Measurements from ENCODE around the gene ANKRD17. TPM values are rescaled to one million over a fixed set of nuclear protein-coding genes. Genes with fewer than 3 reads are reported as not detected.

The ANKRD17 gene
- total RNA-seq, 1 experiment from 2014 or later: 51.2 TPM

DNA sequence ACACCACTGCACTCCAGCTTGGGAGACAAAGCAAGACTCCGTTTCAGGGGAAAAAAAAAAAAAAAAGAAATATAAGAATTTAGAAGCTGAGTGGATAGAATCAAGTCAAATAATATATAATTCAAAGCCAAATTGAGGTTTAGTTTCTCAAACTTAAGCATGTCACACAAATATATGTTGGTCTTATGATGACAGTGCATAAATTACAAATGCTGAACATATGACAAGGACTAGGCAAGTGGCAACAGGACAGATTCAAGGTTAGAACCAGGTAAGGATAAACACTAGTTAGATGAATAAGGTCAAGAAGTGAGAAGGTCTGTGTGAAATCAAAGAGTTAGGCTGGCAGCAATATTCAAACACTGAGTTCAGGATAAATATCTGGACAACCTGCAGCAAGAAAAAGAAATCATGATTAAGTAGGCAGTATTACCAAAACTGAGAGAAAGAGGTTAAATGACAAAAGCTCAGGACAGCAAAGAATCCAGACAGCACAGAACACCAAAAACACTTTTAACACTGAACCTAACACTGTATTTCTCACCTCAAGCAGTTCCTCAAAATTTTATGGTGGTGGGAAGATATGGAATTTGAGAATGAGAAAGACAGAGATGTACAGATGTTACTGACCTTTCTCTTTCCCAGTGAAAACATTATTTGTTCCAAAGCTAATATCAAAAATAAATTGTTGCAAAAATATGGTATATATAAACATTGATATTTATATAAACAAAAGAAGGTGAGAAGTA lies 45.4 kb downstream of the ANKRD17 start:
- intact Hi-C loops (cut with micrococcal nuclease): loop anchor here (2.0 kb wide), 1 partner anchor 16 kb away; no protein-coding TSS in a partner anchor
- Histone ChIP-seq H3K4me2 (ENCODE audit: low read length) (no peak overlapping the region), H3K27ac (ENCODE audit: low read length) (no peak overlapping the region), H3K27me3 (ENCODE audit: low read length) (no peaks in the 10 kb centered on the region), H4K20me1 (ENCODE audit: low read length) (peaks cover 41% of the 10 kb centered on the region), H3K9me3 (ENCODE audit: low read length) (no peaks in the 10 kb centered on the region), H3K9ac (ENCODE audit: low read length) (no peak overlapping the region), H3K4me1 (ENCODE audit: insufficient read depth, low read length) (peaks cover 5% of the 10 kb centered on the region), H3K4me3 (ENCODE audit: low read length) (no peak overlapping the region), H3K79me2 (ENCODE audit: low read length) (peaks cover 98% of the 10 kb centered on the region), H2AFZ (ENCODE audit: low read length) (no peak overlapping the region), H3F3A (ENCODE audit: low read length, unreplicated experiment) (no peaks in the 10 kb centered on the region), H3K36me3 (ENCODE audit: low read depth, low read length) (peaks cover 8% of the 10 kb centered on the region; the same call in 1 of the 2 replicates), H3K9me2 (replicated peaks; ENCODE audit: low read length) (no peaks in the 10 kb centered on the region)
- no TSS peak for BruUV-seq (replicated peaks)
- no peak for TF ChIP-seq CTCF (conservative IDR thresholded peaks at IDR 0.05; ENCODE audit: low read depth, low read length)
- no peak for TF ChIP-seq EZH2 (IDR thresholded peaks at IDR 0.05; ENCODE audit: low read length, unreplicated experiment)
- TF ChIP-seq EZH2phosphoT487 (IDR thresholded peaks at IDR 0.05; ENCODE audit: borderline replicate concordance, low read length): no peak
- POLR2A ChIA-PET (ENCODE audit: unreplicated experiment): no interaction called here
- DNase-seq (no peak), ATAC-seq (no peak)
- CTCF ChIA-PET: no interaction called here

DNA sequence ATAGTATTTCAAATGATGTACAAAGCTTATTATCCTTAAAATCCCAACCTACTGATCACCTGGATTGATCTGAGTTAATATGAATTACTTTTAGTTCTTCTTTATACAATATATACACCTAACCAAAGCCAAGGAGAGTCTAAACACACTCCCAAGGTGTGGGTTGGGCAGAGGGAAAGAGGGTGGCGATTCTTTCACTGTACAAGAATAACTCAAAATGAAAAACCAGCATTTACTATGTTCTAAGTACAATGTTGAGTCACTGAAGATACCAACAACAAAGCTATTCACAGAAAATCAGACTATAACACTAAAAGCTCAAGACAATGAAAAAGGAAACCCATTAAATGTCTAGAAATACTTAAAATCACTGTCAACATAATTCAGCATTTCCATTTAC lies 46.6 kb downstream of the ANKRD17 start:
- intact Hi-C loops (cut with micrococcal nuclease): loop anchor here (2.0 kb wide), 1 partner anchor 15 kb away; no protein-coding TSS in a partner anchor
- Histone ChIP-seq H3K27me3 (ENCODE audit: low read length) (no peaks in the 10 kb centered on the region), H3K79me2 (ENCODE audit: low read length) (peaks cover 98% of the 10 kb centered on the region), H3K36me3 (ENCODE audit: low read depth, low read length) (peaks cover 6% of the 10 kb centered on the region; the same call in 1 of the 2 replicates), H3K9me3 (ENCODE audit: low read length) (no peaks in the 10 kb centered on the region), H3K27ac (ENCODE audit: low read length) (no peak overlapping the region), H3K9ac (ENCODE audit: low read length) (no peak overlapping the region), H3K4me2 (ENCODE audit: low read length) (no peak overlapping the region), H3K4me1 (ENCODE audit: insufficient read depth, low read length) (peaks cover 5% of the 10 kb centered on the region), H3K9me2 (replicated peaks; ENCODE audit: low read length) (no peaks in the 10 kb centered on the region), H2AFZ (ENCODE audit: low read length) (no peak overlapping the region), H3F3A (ENCODE audit: low read length, unreplicated experiment) (no peaks in the 10 kb centered on the region), H3K4me3 (ENCODE audit: low read length) (no peak overlapping the region), H4K20me1 (ENCODE audit: low read length) (peaks cover 35% of the 10 kb centered on the region)
- BruUV-seq (replicated peaks): no TSS peak
- CTCF ChIA-PET: no interaction called here
- no peak for TF ChIP-seq EZH2 (IDR thresholded peaks at IDR 0.05; ENCODE audit: low read length, unreplicated experiment)
- TF ChIP-seq CTCF (conservative IDR thresholded peaks at IDR 0.05; ENCODE audit: low read depth, low read length): no peak
- TF ChIP-seq EZH2phosphoT487 (IDR thresholded peaks at IDR 0.05; ENCODE audit: borderline replicate concordance, low read length): no peak
- POLR2A ChIA-PET (ENCODE audit: unreplicated experiment): no interaction called here
- no peak for ATAC-seq
- DNase-seq: no peak

GRCh38 chr4:73208376-73208775 lies 50.2 kb downstream of the ANKRD17 start:
- intact Hi-C loops (cut with micrococcal nuclease): no loop called here
- BruUV-seq (replicated peaks): no TSS peak
- no peaks in the 10 kb centered on the region for H3K27me3 ChIP-seq (ENCODE audit: low read length)
- DNase-seq: peak; percentile 14
- peaks cover 100% of the 10 kb centered on the region for H3K79me2 ChIP-seq (ENCODE audit: low read length)
- no peak overlapping the region for H3K4me2 ChIP-seq (ENCODE audit: low read length)
- no peaks in the 10 kb centered on the region for H3F3A ChIP-seq (ENCODE audit: low read length, unreplicated experiment)
- TF ChIP-seq EZH2 (IDR thresholded peaks at IDR 0.05; ENCODE audit: low read length, unreplicated experiment): no peak
- TF ChIP-seq CTCF (conservative IDR thresholded peaks at IDR 0.05; ENCODE audit: low read depth, low read length): no peak
- TF ChIP-seq EZH2phosphoT487 (IDR thresholded peaks at IDR 0.05; ENCODE audit: borderline replicate concordance, low read length): no peak
- H3K9me3 ChIP-seq (ENCODE audit: low read length): no peaks in the 10 kb centered on the region
- peaks cover 3% of the 10 kb centered on the region; the same call in 1 of the 2 replicates for H3K36me3 ChIP-seq (ENCODE audit: low read depth, low read length)
- no peak overlapping the region for H2AFZ ChIP-seq (ENCODE audit: low read length)
- ChIA-PET CTCF (no interaction called here), POLR2A (ENCODE audit: unreplicated experiment) (no interaction called here)
- peaks cover 47% of the 10 kb centered on the region for H4K20me1 ChIP-seq (ENCODE audit: low read length)
- no peak overlapping the region for H3K9ac ChIP-seq (ENCODE audit: low read length)
- peak; percentile 35; the same call in 1 of the 2 replicates for ATAC-seq
- no peaks in the 10 kb centered on the region for H3K4me1 ChIP-seq (ENCODE audit: insufficient read depth, low read length)
- no peaks in the 10 kb centered on the region for H3K9me2 ChIP-seq (replicated peaks; ENCODE audit: low read length)
- H3K4me3 ChIP-seq (ENCODE audit: low read length): no peak overlapping the region
- no peak overlapping the region for H3K27ac ChIP-seq (ENCODE audit: low read length)
